GM23338 (cell line): ENCODE results near the gene CEACAM3. TPM values are rescaled to one million over a fixed set of nuclear protein-coding genes. Genes with fewer than 3 reads are reported as not detected.
"Not testable (repeated sequence)": the region's sequence is repeated elsewhere in the genome, so short reads cannot be mapped to it uniquely, and the experiment has no call there.

ENCODE experiments used
- ATAC-seq: fragments of 200-7000 bp; cut with Tn5 transposase; 3 replicates; pipeline ENCODE4 v1.9.1; 2020
- DNase-seq: peaks from one replicate; pipeline ENCODE4 v3.0.0-alpha.2; 2015; ENCODE audit warnings: low spot score
- H2AFZ ChIP-seq: fragments of 200-600 bp; sonication (generic); 2 replicates; pipeline ENCODE4 v1.8.0; 2016; ENCODE audit warnings: antibody characterized with exemption, mild to moderate bottlenecking, moderate library complexity
- H3F3A ChIP-seq: fragments of 200-600 bp; sonication (generic); replicated peaks from 2 replicates; pipeline ENCODE4 v1.8.0; 2017; ENCODE audit warnings: antibody characterized with exemption, mixed run types, low read depth
- H3K27ac ChIP-seq: fragments of 200-600 bp; sonication (generic); 2 replicates; pipeline ENCODE4 v1.6.1; 2016; ENCODE audit warnings: low read depth
- H3K27me3 ChIP-seq: fragments of 200-600 bp; sonication (generic); 2 replicates; pipeline ENCODE4 v1.8.0; 2016; ENCODE audit warnings: mild to moderate bottlenecking, mixed run types, moderate library complexity; ENCODE audit not compliant: insufficient read depth
- H3K36me3 ChIP-seq: fragments of 200-600 bp; sonication (generic); 2 replicates; pipeline ENCODE4 v1.8.0; 2016; ENCODE audit warnings: mild to moderate bottlenecking; ENCODE audit not compliant: insufficient read depth
- H3K4me1 ChIP-seq: fragments of 200-600 bp; sonication (generic); 2 replicates; pipeline ENCODE4 v1.8.0; 2016; ENCODE audit warnings: mild to moderate bottlenecking, moderate library complexity; ENCODE audit not compliant: insufficient read depth
- H3K4me2 ChIP-seq: fragments of 200-600 bp; sonication (generic); 2 replicates; pipeline ENCODE4 v1.7.1; 2017; ENCODE audit warnings: mixed run types
- H3K4me3 ChIP-seq: fragments of 200-600 bp; sonication (generic); 2 replicates; pipeline ENCODE4 v1.6.1; 2016; ENCODE audit warnings: mixed run types
- H3K79me2 ChIP-seq: fragments of 200-600 bp; sonication (generic); replicated peaks from 2 replicates; pipeline ENCODE4 v1.8.0; 2017; ENCODE audit warnings: mild to moderate bottlenecking; ENCODE audit not compliant: insufficient read depth
- H3K9me2 ChIP-seq: fragments of 200-600 bp; sonication (generic); 2 replicates; pipeline ENCODE4 v1.8.0; 2017; ENCODE audit not compliant: insufficient read depth
- H4K20me1 ChIP-seq: fragments of 200-600 bp; sonication (generic); replicated peaks from 2 replicates; pipeline ENCODE4 v1.8.0; 2017; ENCODE audit warnings: mild to moderate bottlenecking; ENCODE audit not compliant: insufficient read depth
- H3K27ac Mint-ChIP-seq: 2 replicates; pipeline ENCODE4 v1.8.0; 2020; ENCODE audit warnings: inconsistent platforms, mild to moderate bottlenecking, moderate library complexity, mixed read lengths
- H3K27me3 Mint-ChIP-seq: 3 replicates; pipeline ENCODE4 v1.8.0; 2022; ENCODE audit warnings: low read depth, mild to moderate bottlenecking, moderate library complexity, mixed read lengths, inconsistent platforms; ENCODE audit not compliant: insufficient read depth, poor library complexity
- H3K36me3 Mint-ChIP-seq: 3 replicates; pipeline ENCODE4 v1.8.0; 2021; ENCODE audit warnings: low read depth, mild to moderate bottlenecking, inconsistent platforms, moderate library complexity, mixed read lengths
- H3K4me1 Mint-ChIP-seq: 3 replicates; pipeline ENCODE4 v1.8.0; 2020; ENCODE audit warnings: mild to moderate bottlenecking, inconsistent platforms, mixed read lengths
- H3K4me3 Mint-ChIP-seq: 3 replicates; pipeline ENCODE4 v1.8.0; 2021; ENCODE audit warnings: moderate library complexity, mild to moderate bottlenecking, inconsistent platforms, mixed read lengths
- H3K9me3 Mint-ChIP-seq: 3 replicates; pipeline ENCODE4 v1.8.0; 2020; ENCODE audit warnings: moderate library complexity, mild to moderate bottlenecking, inconsistent platforms, mixed read lengths
- CREB1 ChIP-seq: fragments of 250-450 bp; sonication (Bioruptor Pico); IDR thresholded peaks from 2 replicates; pipeline ENCODE4 v1.5.0; 2020; ENCODE audit warnings: low read depth, mild to moderate bottlenecking, moderate library complexity
- CTCF ChIP-seq, 2 experiments: fragments of 200-600 bp in 1 of 2; sonication (generic) in 1 of 2; conservative IDR thresholded peaks; 2 replicates each; pipeline versions ENCODE4 v1.5.1 to v1.6.1; 2016 to 2017; ENCODE audit warnings: antibody characterized with exemption in 2 of 2, low read depth in 2 of 2, mild to moderate bottlenecking in 2 of 2, moderate library complexity in 1 of 2
- ETS1 ChIP-seq: IDR thresholded peaks from 2 replicates; pipeline ENCODE4 v1.6.1; 2016; ENCODE audit warnings: antibody characterized with exemption
- EZH2phosphoT487 ChIP-seq: fragments of 200-600 bp; sonication (generic); IDR thresholded peaks from one replicate; pipeline ENCODE4 v1.8.1; 2018; ENCODE audit warnings: antibody characterized with exemption; ENCODE audit not compliant: unreplicated experiment
- NANOG ChIP-seq: IDR thresholded peaks from 2 replicates; pipeline ENCODE4 v1.6.1; 2016; ENCODE audit warnings: antibody characterized with exemption, borderline replicate concordance
- POLR2AphosphoS5 ChIP-seq: IDR thresholded peaks from 2 replicates; pipeline ENCODE4 v1.6.1; 2016; ENCODE audit warnings: antibody characterized with exemption, low read depth
- REST ChIP-seq: IDR thresholded peaks from one replicate; pipeline ENCODE4 v1.6.1; 2018; ENCODE audit warnings: antibody characterized with exemption; ENCODE audit not compliant: unreplicated experiment
- ZNF114 ChIP-seq: fragments of 250-450 bp; sonication (Bioruptor Pico); IDR thresholded peaks from 2 replicates; pipeline ENCODE4 v1.5.0; 2020; ENCODE audit warnings: mild to moderate bottlenecking, moderate library complexity
- ZNF331 ChIP-seq: fragments of 250-450 bp; sonication (Bioruptor Pico); IDR thresholded peaks from 2 replicates; pipeline ENCODE4 v1.5.0; 2020; ENCODE audit warnings: low read depth, mild to moderate bottlenecking, moderate library complexity
- polyA plus RNA-seq: library from polyadenylated mRNA; unstranded; fragments of >200 nt; fragmentation: Nextera tagmentation; extraction: Ambion mirVana; gene quantifications from 2 replicates; pipeline ENCODE4 v1.2.1, GENCODE V29; 2016
- total RNA-seq: library from RNA; depleted of rRNA; stranded (reverse); fragments of >200 nt; shearing (Covaris generic); gene quantifications from 2 replicates; pipeline ENCODE4 v1.2.3, GENCODE V29; 2014

CEACAM3 gene
- total and polyA plus RNA-seq, 2 experiments from 2014 or later: not detected

GRCh38 chr19:41767115-41767514, 29.3 kb upstream of the CEACAM3 start (continued):
- TF ChIP-seq ETS1 (no peak), CREB1 (CRISPR knock-in tag) (no peak), ZNF114 (CRISPR knock-in tag) (no peak)

- not testable (repeated sequence) for ATAC-seq, H3K4me3 ChIP-seq, H3K4me2 ChIP-seq, H3K9me3 Mint-ChIP-seq, H3F3A ChIP-seq, H3K4me1 Mint-ChIP-seq, H4K20me1 ChIP-seq, H3K27me3 ChIP-seq, H3K79me2 ChIP-seq, H3K9me2 ChIP-seq, H3K27me3 Mint-ChIP-seq, H3K27ac ChIP-seq, H2AFZ ChIP-seq, DNase-seq, H3K36me3 Mint-ChIP-seq, H3K4me1 ChIP-seq, H3K36me3 ChIP-seq, H3K27ac Mint-ChIP-seq, H3K4me3 Mint-ChIP-seq
Observed at GRCh38 chr19:41768105-41768504, 28.3 kb upstream of the CEACAM3 start.

GRCh38 chr19:41769608-41770007, 26.8 kb upstream of the CEACAM3 start:
- H3K27me3 Mint-ChIP-seq: peaks cover 6% of the 10 kb centered on the region
- no peaks in the 10 kb centered on the region for H4K20me1 ChIP-seq
- H3K27ac ChIP-seq: no peak overlapping the region
- H3K9me2 ChIP-seq: no peaks in the 10 kb centered on the region
- H3K27me3 ChIP-seq: no peaks in the 10 kb centered on the region
- ATAC-seq: no peak
- no peak overlapping the region for H3K4me3 ChIP-seq
- no peak for DNase-seq
- H3K9me3 Mint-ChIP-seq: peaks cover 7% of the 10 kb centered on the region; the same call in 2 of the 3 replicates
- no peaks in the 10 kb centered on the region; the same call in 2 of the 3 replicates for H3K36me3 Mint-ChIP-seq
- no peaks in the 10 kb centered on the region for H3K79me2 ChIP-seq
- H3F3A ChIP-seq: no peaks in the 10 kb centered on the region
- H3K27ac Mint-ChIP-seq: no peak overlapping the region
- H3K36me3 ChIP-seq: no peaks in the 10 kb centered on the region
- no peak overlapping the region for H2AFZ ChIP-seq
- peaks cover 4% of the 10 kb centered on the region; the same call in 2 of the 3 replicates for H3K4me1 Mint-ChIP-seq
- H3K4me3 Mint-ChIP-seq: no peak overlapping the region
- no peaks in the 10 kb centered on the region; the same call in 1 of the 2 replicates for H3K4me1 ChIP-seq
- H3K4me2 ChIP-seq: no peak overlapping the region
- TF ChIP-seq CTCF (conservative IDR thresholded peaks at IDR 0.05; ENCODE audit: low read depth in 2 of 2) (no peak), ZNF331 (CRISPR knock-in tag) (no peak), ZNF114 (CRISPR knock-in tag) (no peak), NANOG (no peak), REST (no peak), POLR2AphosphoS5 (no peak), EZH2phosphoT487 (no peak)
